Hematopoietic multipotent progenitor cell treated with erythropoietin and hydrocortisone succinate and interleukin-3 and kit ligand, for 6 days (in vitro differentiated cells): ENCODE data around the gene PARN.

Experiments
- DNase-seq: peaks from one replicate; pipeline ENCODE4 v3.0.0-alpha.2; 2015

PARN gene

GRCh38 chr16:14527411-14528044 is 102.5 kb downstream of the PARN start:
- DNase-seq, result peak; percentile 21

- DNase-seq, result no peak
These were observed 104.5 kb downstream of the PARN start for GRCh38 chr16:14525596-14525995.

- DNase-seq, result no peak
These were observed 105.1 kb downstream of the PARN start for GRCh38 chr16:14524979-14525378.

GRCh38 chr16:14523632-14524031 is 106.4 kb downstream of the PARN start:
- DNase-seq, result no peak

GRCh38 chr16:14522671-14523070 is 107.4 kb downstream of the PARN start:
- DNase-seq, result no peak

GRCh38 chr16:14520753-14521152 is 109.3 kb downstream of the PARN start:
- no peak for DNase-seq

- no peak for DNase-seq
These were observed 115.1 kb downstream of the PARN start for GRCh38 chr16:14514967-14515366.

- DNase-seq, result no peak
These were observed 116.5 kb downstream of the PARN start for GRCh38 chr16:14513389-14514107.

GRCh38 chr16:14511800-14512135 is 118.3 kb downstream of the PARN start:
- DNase-seq, result no peak

GRCh38 chr16:14510939-14511799 is 118.9 kb downstream of the PARN start:
- no peak for DNase-seq

GRCh38 chr16:14510581-14510938 is 119.5 kb downstream of the PARN start:
- DNase-seq, result peak; percentile 15

GRCh38 chr16:14509675-14510132 is 120.4 kb downstream of the PARN start:
- DNase-seq, result no peak

GRCh38 chr16:14509055-14509454 is 121.0 kb downstream of the PARN start:
- DNase-seq, result peak; percentile 78

- peak; percentile 8 for DNase-seq
These were observed 124.2 kb downstream of the PARN start for GRCh38 chr16:14505846-14506245.

- DNase-seq, result peak; percentile 55
These were observed 126.9 kb downstream of the PARN start for GRCh38 chr16:14502932-14503741.

GRCh38 chr16:14502256-14502875 is 127.7 kb downstream of the PARN start:
- DNase-seq, result no peak

- DNase-seq, result peak; percentile 93
These were observed 128.5 kb downstream of the PARN start for GRCh38 chr16:14501331-14502255.

- DNase-seq, result no peak
These were observed 129.3 kb downstream of the PARN start for GRCh38 chr16:14500791-14501190.

GRCh38 chr16:14499110-14499509 is 130.9 kb downstream of the PARN start:
- no peak for DNase-seq

GRCh38 chr16:14497245-14498082 is 132.6 kb downstream of the PARN start:
- no peak for DNase-seq
